Measurements from ENCODE around the gene FGF3.

FGF3 gene

DNA sequence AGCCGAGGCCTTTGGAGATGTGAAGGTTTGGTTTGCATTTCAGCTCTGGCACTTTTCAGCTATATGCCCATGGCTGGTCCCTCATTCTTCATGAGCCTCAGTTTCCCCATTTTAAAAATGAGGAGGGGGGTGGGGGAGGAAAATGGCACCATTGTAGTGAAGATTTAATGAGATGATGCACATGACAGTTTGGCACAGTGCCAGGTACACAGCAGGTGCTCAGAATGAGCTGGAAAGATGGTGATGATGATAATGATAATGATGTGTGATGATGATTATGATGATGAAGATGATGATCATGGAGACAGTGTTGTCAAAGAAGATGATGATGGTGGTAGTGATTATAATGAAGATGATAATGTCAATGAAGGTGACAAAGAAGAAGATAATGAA lies 24.3 kb upstream of the FGF3 start:
- no peak for DNase-seq

DNA sequence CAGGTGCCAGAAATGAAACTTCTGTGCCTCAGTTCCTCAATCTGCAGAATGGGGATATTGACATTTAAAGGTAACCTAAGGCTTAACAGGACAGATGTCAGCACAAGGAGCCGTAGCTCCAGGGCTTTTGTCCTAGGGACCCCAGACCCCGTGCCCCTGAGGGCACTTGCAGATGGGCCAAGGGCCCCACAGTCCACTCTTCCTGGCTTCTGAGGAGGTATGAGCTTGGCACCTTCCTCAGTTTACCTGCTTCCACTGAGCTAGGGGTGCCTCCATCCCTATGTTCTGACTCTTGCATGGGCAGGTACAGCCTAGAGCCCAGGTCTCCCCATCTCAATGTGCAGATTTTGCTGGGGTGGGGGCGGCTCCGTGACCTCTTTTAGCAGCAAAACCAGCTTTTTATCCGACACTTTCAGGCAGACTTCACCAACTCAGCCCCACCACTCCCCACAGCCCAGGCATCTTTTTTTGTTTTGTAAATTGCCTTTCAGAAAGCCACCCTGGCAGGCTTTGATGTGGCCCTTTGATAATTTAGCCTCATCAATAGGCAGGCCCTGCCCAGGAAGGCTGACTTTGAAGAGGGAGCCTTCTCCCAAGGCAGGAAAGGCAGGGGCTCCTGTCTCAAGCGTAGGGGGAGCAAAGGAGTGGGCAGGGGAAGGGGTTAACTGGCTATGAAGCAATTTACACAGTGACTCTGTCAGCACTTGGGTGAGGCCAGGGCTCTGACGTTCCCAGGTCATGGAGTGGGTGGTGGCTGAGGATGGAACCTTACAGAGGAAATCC lies 23.7 kb upstream of the FGF3 start:
- no peak for DNase-seq

DNA sequence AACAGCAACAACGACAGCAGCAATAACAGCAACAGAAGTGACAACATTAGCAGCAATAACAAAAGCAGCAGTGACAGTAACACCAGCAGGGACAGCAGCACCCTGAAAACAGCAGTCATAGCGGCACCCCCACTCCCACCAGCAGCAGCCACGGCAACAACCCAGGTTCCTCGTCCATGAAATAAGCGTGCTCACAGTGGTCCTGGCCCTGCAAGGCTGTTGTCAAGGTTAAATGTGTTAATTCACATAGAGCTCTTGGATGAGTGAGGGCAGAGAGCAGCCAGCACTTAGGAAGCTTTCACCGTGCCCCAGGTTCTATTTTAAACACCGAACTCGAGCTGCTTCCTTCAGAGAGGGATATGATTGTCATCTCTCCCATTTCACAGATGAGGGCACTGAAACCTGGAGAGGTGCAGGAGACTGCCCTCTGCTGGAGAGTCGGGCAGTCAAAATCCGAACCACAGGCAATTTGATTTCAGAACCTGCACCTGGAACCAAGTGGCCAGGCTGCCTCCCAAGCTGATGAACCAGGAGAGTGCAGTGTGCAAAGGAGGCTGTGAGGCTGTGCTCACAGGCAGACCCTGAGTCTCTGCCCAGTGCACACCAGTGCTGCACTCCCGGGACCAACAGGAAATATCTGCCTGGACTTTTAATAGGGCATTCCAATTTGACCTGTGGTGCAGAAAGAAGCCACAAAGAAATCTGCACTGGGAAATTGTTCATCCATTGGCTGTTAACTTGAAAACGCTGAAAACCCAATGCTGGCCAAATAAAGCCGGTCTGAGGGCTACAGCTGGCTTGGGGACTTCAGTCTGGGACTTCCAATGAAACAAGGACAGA lies 22.9 kb upstream of the FGF3 start:
- no peak for DNase-seq

DNA sequence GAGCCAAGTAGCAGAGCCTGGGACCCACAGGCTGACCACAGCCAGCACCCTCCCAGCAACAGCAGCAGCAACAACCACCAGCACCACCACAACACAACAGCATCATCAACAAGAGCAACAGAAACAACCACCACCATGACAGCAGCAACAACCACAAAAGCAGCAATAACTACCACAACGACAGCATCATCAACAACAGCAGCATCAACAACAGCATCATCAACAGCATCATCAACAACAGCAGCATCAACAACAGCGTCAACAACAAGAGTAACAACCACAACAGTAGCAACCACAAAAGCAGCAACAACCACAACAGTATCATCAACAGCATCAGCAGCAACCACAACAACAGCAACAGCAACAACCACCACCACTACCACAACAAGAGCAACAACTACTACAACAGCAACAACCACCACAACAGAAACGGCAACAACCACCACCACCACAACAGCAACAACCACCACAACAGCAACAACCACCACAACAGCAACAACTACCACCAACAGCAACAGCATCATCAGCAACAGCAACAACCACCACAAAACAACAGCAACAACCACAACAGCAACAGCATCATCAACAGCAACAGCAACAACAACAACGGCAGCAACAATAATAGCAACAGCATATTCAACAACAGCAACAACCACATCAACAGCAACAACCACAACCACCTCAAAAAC lies 22.1 kb upstream of the FGF3 start:
- DNase-seq: no peak

DNA sequence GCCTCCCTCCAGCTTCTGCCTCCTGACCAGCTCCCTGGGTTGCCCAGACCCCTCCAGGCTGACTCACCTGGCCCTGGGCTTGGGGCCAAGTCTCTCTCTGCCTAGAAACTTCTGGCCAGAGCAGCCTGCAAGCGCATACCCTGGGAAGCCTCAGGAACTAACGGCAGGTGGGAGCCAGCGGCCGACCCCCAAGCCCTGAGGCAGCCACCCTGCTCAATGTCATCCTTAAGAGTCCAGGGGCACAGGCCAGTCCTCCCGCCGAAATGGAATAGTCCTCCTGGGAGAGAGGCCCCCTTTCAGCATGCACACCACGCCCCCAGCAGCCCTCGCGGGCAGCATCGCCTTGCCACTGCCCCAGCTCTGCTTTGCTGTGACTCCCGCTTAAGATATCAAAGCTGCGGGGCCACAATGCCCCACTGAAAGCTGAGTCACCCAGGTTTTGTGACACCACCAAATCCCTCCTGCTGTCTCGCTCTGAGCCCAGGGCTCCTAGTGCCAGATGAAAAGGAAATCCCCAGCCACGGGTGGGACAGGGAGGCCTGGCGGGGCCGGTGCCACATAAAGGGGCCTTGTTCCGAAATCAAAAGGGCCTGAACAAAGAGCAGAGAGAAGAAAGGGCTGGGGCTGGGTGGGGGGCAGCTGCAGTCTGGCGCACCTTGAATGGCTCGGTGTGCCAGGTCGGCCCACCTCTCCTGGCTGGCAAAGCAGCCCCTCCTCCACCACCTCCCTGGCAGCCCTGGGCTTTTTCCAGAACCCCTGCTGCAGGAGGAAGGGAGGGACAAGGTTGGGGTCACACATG lies 21.4 kb upstream of the FGF3 start:
- no peak for DNase-seq

DNA sequence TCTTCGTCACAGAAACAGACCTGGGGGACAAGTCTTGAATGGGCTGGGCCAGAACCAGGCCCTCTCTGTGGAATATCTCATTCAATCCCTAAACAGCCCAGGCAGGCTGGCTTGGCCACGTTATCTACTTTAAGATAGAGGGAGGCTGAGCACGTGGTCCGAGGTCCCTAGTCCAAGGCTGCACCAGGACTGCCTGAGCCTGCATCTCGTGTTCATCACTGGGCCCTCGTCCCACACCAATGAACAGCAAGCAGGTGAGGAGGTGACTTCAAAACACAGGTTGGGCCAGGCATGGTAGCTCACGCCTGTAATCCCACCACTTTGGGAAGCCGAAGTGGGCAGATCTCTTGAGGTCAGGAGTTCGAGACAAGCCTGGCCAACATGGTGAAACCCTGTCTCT lies 20.3 kb upstream of the FGF3 start:
- DNase-seq: no peak

DNA sequence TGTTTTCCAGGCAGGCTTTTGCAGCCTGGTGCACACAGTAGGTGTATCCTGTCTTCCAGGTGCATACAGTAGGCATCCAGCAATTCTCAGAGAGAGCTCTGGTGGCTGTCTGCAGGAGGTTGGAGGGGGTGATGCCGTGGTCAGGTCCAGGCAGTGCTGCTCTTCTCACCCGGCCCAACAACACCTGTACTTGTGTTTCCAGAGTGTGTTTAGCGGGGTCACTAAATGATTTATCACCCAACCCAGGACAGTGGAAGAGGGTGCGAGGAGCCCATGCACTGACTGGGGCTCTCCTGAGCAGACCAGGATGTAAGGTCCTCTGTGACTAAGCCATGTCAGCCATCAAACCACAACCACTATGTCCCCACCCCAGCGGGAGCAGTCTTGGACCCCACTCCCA lies 18.6 kb upstream of the FGF3 start:
- DNase-seq: no peak

DNA sequence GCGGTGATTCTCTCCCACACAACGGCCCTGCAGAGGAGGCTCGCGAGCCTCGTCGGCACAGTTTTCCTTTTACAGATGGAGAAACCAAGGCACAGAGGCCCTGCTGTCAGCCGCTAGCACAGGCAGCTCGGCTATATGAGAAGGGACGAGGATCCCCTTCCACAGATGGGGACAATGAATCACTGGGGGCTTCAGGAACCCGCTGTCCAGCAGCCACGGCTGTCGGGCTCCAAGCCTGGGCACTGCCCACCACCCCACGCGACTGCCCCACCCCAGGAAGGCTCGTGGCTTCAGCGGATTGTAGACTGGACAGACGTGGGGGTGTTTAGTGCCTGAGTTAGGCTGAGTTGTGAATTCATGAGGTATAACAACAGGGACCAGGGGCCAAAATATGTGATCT lies 17.2 kb upstream of the FGF3 start:
- DNase-seq: no peak

DNA sequence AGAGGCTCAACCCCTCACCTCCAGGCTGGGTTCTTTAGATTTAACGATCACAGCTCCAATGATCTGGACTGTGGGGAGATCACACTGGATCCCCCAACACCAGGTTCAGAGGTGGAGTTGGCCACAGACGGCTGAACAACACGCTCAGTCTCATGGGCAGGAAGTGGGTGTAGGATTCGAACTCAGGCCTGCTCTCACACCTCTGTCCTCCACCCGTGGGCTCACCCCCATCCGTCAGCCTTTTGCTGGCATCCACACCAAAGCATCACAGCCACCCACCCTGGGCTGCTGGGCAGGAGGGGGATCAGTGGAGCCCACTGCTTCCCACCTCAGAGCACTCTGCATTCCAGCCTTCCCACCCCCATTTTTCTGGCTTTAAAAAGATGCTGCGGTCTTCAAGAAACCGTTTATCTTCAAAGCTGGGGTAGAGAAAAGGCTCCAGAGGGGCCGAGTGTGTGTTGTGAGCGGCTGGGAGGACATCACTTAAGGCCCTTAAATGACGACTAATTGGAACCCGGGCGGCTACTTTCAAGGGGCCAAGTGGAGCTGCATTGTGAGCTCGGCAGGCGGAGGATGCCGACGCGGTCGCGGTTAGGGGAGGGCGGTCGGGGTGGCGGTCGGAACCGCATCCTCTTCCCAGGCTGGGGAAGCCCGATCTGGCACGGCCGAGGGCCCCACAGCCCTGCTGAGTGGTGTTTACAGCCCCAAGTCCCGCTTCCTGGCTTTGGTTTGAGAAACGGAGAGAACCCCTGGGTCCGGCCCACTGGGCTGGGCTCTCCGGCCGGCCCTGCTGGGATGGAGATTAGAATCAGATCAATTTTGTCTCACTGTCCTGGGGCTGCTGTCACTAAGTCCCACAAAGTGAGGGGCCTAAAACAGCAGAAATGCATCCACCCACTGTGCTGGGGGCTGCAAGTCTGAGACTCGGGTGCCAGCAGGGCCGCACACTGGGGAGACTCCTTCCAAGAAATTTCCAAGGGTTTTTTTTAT lies 15.9 kb upstream of the FGF3 start:
- no peak for DNase-seq

DNA sequence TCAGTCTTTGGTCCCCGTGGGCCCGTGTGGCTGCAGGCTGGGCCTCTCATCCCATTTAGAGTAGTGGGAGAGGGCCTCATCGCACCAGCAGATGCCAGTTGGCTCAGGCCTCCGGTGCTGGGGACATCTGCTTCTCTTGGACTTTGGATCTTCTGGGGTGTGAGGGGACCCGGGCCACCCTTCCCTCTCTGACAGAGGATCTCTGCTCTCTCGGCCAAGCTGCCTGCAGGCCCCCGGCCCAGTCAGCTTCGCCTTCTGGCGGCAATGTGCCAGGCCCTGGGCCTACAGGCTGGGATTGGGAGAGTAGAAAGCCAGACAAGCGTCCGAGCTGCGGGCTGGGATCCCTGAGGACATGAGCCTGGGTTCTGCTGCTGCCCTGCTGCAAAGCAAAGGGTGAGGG lies 15.0 kb upstream of the FGF3 start:
- no peak for DNase-seq

DNA sequence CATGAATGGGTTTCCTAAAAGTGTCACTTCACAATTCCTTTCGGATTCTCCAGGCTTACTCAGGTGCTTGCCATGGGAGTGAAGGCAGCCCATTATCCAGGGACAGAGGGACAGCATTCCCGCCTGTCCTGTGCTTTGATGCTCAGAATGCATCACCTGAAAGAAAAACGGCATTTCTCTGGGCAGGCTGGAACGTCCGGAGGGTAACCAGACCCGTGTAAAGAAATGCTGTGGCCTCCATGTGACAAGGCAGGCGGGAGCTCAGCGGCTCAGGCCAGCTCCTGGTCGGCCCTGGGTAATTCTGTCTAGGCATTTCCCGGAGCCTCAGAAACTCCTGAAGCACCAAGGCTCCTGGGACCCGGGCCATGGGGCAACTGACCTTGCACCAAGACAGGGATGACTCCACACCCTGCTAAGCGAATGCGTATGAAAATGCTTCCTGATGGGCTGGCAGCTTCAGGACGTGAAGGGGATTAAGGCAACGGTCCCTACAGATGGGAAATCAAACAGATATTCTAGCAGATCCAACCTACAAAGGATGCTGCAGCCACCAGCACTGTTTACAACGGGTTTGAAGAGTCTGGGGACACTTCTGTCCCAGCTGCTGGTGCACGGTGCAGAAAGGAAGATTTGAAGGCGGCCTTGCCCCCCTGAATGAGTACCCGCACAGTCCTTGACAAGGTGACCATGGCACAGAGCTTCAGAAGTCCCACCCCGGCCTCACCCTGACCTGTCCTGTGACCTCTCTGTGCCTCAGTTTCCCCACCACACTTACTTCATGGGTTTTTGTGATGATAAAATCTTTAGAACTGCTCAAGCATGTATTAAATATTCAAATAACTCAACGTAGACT lies 13.6 kb upstream of the FGF3 start:
- no peak for DNase-seq

DNA sequence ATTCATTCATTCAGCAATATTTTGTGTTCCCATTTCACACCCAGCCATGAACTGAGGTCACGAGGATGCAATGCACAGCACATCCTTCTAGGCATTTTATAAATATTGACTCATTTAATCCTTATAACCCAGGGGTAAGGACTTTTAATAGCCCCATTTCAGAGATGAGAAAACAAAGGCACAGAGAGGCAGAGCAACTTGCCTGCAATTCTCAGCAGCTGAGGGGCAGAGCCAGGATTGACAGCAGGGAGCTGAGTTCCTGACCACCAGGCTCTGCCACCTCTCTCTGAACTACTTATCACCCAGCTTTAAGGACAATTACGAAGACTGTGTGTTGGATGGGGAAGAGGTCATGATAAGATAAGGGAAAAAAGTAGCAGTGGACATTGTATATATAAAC lies 12.8 kb upstream of the FGF3 start:
- DNase-seq: no peak

DNA sequence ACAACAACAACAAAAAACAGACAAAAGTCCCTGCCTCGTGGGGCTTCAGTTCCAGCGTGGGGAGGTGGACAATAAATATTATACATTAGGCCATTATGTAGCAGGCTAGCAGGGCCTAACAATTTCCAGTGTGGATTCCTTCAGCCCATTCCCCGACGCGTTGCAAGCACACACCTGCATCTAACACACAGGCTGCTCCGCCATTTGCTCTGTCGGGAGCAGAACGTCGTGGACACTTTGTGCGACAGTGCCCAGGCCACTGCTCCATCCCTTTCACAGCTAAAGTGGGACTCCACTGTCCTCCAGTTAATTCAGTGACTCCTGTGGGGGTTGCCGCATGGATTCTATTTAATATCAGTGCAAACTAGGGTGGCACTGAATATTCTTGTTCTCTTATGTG lies 10.9 kb upstream of the FGF3 start:
- no peak for DNase-seq

DNA sequence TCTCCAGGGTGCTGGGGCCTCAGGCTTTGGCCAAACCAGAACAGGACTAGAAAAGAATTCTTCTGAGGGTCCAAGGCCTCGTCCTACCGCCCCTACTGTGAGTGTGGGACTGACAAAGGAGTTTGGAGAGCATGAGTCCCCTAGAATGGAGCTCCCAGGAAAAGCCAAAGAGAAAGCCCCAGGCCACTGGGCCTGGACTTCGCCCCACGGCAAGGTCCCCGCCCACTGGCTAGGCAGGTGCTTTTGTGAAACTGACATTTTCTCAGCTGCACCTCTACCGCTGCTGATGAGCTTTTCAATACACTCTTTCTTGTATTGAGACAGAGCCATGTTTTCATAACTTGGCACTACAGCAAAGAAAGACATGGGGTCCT lies 9.7 kb upstream of the FGF3 start:
- DNase-seq: no peak

DNA sequence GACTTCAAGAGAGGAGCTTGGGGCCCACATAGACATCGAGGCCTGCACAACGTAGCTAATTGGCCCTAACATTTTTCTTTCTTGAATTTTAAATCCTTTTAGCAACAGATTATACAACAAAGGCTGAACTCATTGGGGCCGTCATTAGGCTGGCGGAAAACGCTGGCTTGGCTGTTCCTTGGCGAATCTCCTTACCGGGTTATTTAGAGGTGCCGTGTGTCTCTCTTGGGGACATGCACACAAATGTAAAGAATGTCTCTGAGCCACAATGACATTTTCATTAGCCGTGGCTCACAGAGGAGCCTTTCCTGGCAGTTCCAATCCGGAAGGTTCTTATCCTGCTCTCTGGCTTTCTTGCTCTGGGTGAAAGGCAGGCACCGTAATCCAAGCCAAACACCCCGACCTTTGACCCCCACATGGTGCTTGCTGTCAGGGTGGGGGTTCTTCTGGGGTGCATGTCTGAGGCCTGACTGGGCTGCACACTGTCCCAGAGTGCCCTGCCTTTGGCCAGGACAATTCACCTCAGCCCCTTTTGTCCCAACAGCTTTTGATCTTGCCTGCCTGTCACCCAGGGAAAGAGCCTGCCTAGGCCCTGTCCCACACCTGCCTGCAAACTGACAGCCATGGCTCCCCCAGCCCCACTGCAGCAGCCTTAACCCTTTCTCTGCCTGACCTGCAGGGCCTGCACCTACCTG lies 9.2 kb upstream of the FGF3 start:
- DNase-seq: peak; percentile 8

DNA sequence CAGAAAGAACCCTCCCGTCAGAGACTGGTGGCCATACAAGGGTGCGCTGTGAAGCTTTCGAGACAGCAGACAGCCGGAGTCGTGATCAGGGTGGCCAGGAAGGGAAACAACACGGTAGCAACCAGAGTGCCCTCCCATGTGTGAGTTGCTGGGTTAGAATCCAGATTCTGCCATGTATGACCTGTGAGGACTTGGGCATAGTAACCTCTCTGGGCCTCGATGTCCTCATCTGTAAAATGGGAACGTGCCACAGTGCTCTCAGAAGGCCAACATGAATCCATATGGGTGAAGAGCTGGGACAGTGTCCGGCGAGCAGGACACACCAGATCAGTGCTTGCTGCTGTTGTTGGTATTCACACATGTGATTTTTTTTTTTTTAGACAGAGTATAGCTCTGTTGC lies 7.6 kb upstream of the FGF3 start:
- no peak for DNase-seq

DNA sequence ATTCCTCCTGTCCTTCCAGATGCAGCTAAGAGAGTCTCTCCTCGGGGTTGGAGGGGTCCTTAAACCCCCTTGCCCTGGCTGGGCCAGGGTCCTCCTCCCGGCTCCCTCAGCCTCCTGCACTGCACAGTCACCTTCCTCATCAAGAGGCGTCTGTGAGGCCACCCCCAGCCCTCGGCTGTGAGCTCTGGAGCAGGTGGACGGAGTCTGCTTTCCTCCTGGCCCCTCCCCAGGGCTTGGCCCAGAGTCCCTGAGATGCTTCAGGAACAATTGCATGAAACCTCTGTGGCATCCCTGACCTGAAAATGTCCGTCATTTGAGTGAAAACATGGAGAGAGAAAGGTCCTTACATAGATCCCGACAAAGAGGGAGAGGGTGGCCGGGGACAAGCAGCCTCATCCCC lies 6.7 kb upstream of the FGF3 start:
- no peak for DNase-seq

DNA sequence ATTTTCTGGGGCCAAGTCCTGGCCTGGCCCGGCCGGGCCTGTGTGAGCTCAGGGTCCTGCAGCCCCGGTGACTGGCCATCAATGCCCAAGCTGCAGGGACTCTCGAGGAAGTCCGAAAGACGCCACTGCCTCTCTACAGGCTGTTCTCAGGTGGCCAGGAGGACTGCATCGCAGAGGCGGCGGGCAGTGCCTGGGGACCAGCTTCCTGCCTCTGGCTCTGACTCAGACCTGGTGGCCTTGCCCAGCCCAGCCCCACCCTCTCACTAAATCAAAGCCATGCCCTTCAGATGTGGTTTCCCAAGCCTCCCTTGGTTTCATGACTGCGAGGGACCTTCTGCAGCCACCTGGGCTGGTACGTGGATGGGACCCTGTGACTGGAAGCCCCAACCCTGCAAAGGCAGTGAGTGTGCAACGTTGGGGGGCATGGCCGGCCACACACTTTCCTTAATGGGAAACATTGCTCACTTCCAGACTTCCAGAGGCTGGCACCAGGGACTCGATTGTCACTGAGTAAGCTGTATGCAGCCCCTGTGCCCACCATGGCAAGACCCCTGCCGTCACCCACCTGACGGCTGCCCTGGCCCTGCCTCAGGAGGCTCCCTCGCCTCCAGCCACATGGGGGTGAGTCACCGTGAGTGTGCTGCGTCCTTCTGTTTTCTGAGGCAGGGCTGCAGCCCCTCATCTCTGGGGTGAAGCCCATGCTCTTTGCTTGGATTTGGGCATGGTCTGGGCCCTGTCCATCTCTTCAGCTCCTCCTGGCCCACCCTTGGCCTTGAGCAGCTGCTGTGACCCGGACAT lies 6.0 kb upstream of the FGF3 start:
- DNase-seq: no peak

DNA sequence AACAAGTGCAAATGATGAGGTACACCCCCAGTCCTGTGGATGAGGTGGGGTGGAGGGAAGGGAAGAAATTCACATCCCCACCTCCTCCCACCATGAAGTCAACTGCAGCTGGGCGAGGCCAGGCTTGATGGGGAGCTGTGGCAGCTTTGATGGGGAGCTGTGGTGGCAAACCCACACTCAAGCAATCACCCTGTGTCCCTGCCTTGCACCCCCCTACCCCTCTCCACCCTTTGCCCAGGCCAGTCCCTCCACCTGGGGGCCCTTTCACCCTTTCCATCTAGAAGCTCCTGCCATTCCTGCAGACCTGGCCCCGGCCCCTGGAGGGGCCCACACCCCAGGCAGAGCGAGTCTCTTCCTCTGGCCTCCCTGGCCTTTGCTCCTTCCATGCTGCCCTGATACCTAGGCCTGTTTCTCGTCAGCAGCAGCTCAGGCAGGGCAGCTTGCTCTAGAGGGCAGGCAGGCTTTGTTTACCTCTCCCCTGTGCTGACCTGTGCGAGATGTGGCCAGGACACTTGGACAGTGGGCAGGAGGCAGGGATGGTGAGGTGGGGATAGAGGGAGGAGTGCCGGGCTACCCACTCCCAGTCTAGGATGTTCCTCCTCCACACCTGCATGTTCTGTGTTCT lies 4.5 kb upstream of the FGF3 start:
- DNase-seq: no peak
